Kidney capillary endothelial cell (primary cell): ENCODE results near the gene TBX2.

Experiments
- DNase-seq: peaks from one replicate; pipeline ENCODE4 v3.0.0-alpha.2; 2018; ENCODE audit warnings: low spot score

Gene TBX2

GRCh38 chr17:61368832-61369450 lies 30.7 kb upstream of the TBX2 start:
- DNase-seq = no peak

GRCh38 chr17:61369751-61370150 lies 29.9 kb upstream of the TBX2 start:
- DNase-seq = no peak

DNA sequence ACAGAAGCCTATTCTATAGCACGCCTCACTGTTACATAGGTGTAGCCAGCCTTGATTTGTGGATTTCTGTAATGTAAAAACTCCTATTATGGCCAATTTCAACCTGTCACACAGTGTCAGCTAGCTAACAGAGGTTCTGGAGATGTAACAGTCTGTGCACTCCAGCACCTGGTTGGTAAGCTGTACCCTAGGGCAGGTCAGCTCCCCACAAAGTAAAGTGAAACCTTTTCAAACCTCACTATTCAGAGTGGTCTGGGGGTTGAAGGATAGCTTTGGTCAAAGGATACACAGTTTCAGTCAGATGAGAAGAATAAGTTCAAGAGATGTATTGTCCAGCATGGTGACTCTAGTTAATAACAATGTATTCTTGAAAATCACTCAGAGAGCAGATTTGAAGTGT lies 28.5 kb upstream of the TBX2 start:
- no peak for DNase-seq

GRCh38 chr17:61371606-61372005 lies 28.0 kb upstream of the TBX2 start:
- DNase-seq = no peak

GRCh38 chr17:61372436-61372835 lies 27.2 kb upstream of the TBX2 start:
- no peak for DNase-seq

GRCh38 chr17:61376931-61377838 lies 22.5 kb upstream of the TBX2 start:
- DNase-seq = no peak

DNA sequence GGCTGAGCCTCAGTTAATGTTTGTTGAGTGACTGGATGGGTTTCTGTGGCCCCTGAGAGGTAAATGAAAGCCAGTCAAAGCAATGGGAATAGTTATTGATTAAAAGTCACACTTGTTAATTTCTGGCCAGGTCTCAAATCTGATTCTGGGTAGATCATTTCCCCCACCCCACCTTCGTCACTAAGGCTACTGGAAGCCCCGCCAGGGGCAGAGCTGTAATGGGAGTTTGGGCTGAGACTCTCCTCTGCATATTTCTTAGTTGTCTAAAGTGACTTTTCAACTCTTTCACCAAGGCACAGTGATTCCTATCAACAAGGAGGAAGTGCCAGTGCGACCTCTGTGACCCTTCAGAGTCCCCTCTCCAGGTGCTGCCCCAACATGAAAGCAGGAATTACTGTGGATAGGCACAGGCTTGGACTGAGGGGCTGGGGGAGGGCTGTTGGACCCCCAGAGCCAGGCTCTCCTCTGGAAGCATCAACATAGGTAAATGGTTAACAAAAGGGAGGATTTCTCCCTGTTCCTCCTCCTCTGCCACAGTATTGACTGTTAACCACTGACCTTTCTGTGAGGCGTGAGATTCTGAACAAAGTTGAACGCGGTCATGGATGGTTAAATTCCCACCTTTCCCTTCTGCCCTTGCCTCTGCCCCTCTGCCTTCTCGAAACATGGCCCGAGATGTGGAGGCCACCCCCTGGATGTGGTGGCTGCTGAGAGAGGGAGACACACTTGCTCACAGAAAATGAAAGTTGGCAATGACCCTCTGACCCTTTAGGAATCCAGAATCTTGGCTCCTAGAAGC lies 20.8 kb upstream of the TBX2 start:
- DNase-seq = no peak

DNA sequence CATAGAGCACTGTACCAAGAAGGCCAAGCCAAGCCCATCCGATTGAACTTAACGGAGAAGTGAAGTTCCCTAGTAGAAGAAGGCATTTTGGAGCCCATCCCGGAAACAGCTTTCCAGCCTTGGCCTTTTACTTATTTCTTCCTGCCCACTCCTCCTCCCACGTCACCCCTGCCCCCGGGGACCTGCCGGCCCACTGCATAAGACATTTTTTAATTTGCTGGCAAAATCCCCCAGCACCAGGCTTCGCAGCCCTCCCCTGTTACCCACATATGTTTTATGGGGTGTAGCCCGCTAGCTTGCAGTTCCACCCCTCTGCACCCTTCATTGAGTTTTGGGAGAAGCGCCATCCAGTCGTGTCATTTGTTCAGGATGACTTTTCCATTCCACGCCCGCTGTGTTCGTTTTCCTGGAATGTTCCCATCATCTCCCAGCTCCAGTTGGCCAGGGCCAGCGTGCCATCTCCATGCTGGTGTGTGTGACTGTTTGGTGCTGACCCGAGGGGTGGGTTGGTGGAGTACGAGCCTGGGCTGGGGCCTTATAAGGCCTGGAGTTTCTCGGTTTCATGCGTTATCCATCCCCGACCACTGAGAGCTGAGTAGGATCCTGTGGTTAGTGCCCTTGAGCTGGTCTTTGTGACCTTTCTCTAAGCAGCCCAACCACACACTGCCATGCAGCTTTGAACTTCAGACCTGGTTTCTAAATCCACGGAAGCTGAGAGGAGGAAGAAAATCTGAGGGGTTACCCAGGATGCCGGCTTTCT lies 20.0 kb upstream of the TBX2 start:
- DNase-seq = no peak

DNA sequence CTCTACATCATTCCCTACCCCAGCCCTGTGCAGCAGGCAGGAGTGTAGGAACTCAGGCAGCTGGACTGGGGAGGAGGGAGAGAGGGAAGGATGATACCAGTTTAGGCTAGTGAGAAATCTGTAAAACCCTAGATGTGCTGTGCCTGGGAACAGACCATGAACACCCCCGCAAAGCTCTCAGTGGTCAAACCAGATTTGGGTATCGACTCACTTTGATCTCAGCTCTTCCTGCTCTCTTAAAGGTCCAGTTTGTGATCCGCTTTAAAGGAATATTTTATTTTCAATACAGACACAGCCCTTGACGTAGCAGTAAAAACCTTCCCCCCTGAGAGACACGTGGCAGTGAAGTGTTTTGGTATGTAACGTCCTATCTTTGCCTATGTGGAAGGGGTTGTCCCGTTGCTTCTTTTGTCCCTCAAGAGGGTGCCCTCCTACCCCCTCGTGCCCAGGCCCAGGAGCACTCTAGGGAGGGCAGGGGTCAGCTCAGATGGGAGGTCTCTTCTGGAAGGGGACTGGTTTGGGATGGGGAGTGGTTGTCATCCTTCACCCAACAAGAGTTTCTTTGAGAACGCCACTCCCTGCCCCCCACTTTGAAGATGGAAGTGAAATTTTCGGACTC lies 19.3 kb upstream of the TBX2 start:
- DNase-seq = no peak

DNA sequence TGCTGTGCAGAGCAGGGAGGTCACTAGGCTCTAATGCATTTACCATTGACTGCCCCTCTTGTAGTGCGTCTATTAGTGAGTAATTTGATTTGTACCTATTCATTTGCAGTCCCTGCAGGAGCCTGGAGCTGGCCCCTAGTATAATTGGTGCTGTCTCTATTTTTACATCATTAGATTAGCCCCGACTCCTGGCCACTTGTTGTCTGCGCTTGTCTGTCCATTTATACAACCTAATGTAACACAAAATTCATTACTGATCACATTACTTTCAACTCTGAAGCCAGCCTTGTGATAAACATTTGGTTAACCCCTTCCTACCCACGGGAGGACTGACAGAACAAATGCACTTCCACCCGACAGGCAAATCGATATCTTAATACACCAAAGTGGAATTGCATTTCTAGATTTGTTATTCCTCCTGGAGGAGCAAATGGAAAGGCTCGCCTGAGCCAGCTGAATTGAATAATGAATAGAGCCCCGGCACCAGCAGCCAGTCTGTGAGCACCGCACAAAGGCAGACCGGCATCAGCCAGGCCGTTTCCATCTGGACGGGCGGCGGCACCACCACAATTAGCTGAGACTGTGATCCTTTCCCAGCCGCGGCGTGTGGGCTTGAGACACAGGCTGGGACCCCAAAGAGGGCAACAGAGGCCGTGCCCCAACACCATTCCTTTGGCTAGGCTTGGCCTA lies 18.7 kb upstream of the TBX2 start:
- no peak for DNase-seq

DNA sequence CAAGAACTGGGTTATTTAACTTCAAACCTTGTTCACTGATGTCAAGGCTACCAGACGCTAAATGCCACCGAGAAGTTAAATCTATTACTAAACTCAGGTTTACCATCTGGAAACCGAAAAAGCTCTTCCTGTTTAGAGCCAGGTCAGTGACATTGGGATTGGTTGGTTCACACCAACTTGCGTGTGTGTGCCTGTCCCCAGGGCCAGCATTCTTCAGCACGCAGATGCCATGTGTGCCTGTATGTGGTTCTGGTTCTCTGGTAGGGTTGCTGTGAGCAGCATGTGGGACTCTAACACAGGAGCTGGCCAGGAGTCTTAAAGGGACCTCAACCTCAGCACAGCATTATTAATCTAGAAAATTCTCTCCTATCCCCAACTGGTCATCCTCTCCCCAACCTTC lies 18.1 kb upstream of the TBX2 start:
- no peak for DNase-seq

DNA sequence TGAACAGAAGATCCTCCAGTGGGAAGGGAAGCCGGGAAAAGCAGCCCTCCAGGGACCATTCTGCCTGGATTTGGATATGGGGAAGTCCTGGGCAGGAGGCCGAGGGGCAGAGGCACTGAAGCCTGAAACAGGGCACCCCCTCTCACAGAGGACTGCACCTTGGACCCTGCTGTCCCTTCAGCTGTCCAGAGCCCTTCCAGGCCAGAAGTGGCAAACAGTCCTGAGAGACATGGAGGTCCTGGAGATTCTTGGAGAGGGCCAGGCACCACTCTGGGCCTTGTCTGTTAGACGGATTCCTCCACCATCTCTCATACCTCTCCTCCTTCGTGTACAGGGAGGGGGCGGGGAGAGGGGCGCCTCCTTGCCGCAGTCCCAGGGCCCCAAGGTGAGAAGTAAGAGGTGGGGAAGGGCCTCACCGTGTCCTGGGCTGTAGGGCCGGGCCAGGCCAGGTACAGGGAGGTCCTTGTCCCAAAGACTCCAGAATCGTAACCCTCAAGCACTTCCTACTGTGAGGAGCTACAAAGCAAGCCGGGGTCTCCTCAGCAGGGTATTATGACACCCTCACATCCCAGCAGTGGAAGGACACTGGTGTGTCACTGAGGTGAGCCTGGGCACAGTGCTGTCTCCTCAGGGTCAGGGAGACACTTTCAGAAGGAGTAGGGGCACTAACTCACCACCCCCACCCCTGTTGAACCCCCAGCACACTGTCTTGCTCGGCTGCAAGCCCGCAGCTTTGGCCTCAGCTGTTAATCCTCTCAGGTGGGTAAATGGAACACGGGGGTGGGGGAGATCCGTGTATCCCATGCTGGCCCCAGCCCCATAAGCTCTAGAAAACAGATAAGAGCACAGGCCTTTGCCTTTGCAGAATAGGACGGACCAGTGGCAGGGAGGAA lies 16.6 kb upstream of the TBX2 start:
- no peak for DNase-seq

- DNase-seq = no peak
Observed at GRCh38 chr17:61383689-61384201, 15.9 kb upstream of the TBX2 start.

- no peak for DNase-seq
Observed at GRCh38 chr17:61384354-61384691, 15.3 kb upstream of the TBX2 start.

- DNase-seq = no peak
Observed at GRCh38 chr17:61384692-61385576, 14.7 kb upstream of the TBX2 start.

DNA sequence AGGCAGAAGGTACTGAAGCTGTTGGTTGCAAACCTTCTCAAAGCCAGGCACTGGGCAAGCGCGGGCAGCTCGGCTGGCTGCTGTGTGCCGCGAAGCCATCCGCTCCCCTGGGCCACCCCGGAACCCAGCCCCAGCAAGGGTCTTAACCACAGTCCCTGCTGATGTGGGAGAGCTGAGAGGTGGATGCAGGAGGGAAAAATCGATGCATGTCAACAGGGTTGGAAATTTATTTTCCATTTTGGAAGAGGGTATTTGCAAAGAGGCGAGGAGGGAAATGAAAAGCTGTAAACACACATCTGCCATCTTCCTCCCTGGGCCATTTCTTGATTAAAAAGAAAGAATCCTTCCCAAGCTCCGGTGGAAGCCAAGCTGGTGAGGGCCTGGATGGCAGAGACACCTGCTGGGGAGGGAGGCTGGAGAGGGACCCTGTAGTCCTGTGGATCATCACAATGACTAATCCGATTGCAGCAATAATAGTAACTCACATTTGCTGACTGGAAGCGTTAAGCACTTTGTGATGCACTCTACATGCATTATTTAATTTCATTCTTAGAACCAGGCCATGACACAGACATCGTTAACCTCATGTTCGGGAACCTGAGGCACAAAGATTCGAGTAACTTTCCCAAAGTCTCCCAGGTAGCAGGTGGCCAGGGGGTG lies 13.9 kb upstream of the TBX2 start:
- DNase-seq = no peak

DNA sequence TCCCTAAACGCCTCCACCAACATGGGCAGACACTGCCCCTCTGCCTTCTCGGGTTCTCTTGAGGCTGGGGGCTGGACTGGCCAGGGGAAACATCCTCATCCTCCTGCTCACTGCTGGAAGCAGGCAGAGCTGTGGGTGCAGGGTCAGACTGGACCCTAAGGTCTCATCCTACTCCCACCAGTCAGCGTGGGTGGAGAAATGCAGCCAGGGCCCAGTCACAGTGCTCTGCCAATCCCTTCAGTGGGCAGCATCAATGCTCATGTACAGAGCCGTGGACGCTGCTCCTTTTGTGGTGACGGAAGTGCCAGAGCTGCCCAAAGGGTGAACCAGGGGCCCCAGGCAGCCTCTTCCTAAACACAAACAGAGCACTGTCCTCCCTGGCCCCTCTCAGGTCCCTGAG lies 13.4 kb upstream of the TBX2 start:
- DNase-seq = no peak

GRCh38 chr17:61387011-61387410 lies 12.6 kb upstream of the TBX2 start:
- no peak for DNase-seq
